ENCODE measurements around the gene C6orf58. TPM values are rescaled to one million over a fixed set of nuclear protein-coding genes. Genes with fewer than 3 reads are reported as not detected.

Gene C6orf58
- polyA plus RNA-seq, 1 of the 3 experiments (the other 2 are of a cell fraction) = 0.07 TPM

- Histone ChIP-seq H2AFZ (ENCODE audit: low read depth) (no peak overlapping the region), H3K4me3 (ENCODE audit: low read depth in 2 of 2, low read length in 1 of 2) (no peak overlapping the region), H3K36me3 (replicated peaks in 1 of 2; ENCODE audit: control insufficient read depth in 1 of 2, insufficient read depth in 2 of 2, low read length in 1 of 2) (no peaks in the 10 kb centered on the region), H3K27me3 (ENCODE audit: insufficient read depth) (no peaks in the 10 kb centered on the region; the same call in 1 of the 2 replicates), H3K4me2 (no peak overlapping the region), H3F3A (replicated peaks; ENCODE audit: insufficient read depth) (no peaks in the 10 kb centered on the region), H3K9me2 (no peaks in the 10 kb centered on the region), H3K79me2 (ENCODE audit: insufficient read depth) (no peaks in the 10 kb centered on the region), H3K9ac (no peak overlapping the region), H4K20me1 (ENCODE audit: insufficient read depth) (no peaks in the 10 kb centered on the region), H3K27ac (ENCODE audit: low read depth in 2 of 2, low read length in 1 of 2) (no peak overlapping the region), H3K9me3 (no peaks in the 10 kb centered on the region; the same call in 1 of the 2 replicates), H3K4me1 (ENCODE audit: control insufficient read depth in 1 of 2, insufficient read depth in 2 of 2, low read depth in 1 of 2, low read length in 1 of 2) (no peaks in the 10 kb centered on the region)
- no peak for DNase-seq
- ChIA-PET CTCF (no interaction called here), POLR2A (no interaction called here)
- TF ChIP-seq, protein P1, sequence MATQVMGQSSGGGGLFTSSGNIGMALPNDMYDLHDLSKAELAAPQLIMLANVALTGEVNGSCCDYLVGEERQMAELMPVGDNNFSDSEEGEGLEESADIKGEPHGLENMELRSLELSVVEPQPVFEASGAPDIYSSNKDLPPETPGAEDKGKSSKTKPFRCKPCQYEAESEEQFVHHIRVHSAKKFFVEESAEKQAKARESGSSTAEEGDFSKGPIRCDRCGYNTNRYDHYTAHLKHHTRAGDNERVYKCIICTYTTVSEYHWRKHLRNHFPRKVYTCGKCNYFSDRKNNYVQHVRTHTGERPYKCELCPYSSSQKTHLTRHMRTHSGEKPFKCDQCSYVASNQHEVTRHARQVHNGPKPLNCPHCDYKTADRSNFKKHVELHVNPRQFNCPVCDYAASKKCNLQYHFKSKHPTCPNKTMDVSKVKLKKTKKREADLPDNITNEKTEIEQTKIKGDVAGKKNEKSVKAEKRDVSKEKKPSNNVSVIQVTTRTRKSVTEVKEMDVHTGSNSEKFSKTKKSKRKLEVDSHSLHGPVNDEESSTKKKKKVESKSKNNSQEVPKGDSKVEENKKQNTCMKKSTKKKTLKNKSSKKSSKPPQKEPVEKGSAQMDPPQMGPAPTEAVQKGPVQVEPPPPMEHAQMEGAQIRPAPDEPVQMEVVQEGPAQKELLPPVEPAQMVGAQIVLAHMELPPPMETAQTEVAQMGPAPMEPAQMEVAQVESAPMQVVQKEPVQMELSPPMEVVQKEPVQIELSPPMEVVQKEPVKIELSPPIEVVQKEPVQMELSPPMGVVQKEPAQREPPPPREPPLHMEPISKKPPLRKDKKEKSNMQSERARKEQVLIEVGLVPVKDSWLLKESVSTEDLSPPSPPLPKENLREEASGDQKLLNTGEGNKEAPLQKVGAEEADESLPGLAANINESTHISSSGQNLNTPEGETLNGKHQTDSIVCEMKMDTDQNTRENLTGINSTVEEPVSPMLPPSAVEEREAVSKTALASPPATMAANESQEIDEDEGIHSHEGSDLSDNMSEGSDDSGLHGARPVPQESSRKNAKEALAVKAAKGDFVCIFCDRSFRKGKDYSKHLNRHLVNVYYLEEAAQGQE (IDR thresholded peaks at IDR 0.05; ENCODE audit: low read depth, low read length) = no peak
- no peak for TF ChIP-seq GABPA (IDR thresholded peaks at IDR 0.05; ENCODE audit: low read depth)
- TF ChIP-seq, protein P2, sequence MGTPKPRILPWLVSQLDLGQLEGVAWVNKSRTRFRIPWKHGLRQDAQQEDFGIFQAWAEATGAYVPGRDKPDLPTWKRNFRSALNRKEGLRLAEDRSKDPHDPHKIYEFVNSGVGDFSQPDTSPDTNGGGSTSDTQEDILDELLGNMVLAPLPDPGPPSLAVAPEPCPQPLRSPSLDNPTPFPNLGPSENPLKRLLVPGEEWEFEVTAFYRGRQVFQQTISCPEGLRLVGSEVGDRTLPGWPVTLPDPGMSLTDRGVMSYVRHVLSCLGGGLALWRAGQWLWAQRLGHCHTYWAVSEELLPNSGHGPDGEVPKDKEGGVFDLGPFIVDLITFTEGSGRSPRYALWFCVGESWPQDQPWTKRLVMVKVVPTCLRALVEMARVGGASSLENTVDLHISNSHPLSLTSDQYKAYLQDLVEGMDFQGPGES (IDR thresholded peaks at IDR 0.05; ENCODE audit: low read depth, low read length) = no peak
- no peak for TF ChIP-seq TAF1 (IDR thresholded peaks at IDR 0.05; ENCODE audit: borderline replicate concordance, low read depth, low read length)
- no peak for TF ChIP-seq RCOR1 (IDR thresholded peaks at IDR 0.05; ENCODE audit: low read length)
- no peak for TF ChIP-seq MEF2A (IDR thresholded peaks at IDR 0.05; ENCODE audit: borderline replicate concordance, low read depth)
Measured at GRCh38 chr6:127634178-127634577, 57.2 kb downstream of the C6orf58 start.

DNA sequence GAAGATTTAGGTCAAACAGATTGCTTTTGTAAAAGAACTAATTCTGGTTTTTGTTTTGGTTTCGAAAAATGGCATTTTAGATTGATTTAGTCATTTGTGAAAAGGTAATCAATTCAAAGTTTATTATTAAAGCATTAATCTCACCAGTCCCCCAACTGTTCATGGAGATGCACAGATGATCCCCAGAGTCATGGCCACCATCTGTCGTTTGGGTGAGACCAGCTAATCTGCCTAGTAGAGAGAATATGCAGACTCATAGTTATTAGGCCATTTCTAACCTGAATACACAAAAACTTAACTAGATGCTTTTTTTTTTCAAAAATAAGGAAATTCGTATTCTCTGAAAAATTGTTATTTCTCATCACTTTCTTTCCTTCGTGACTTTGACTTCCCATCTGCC lies 58.1 kb downstream of the C6orf58 start:
- no peaks in the 10 kb centered on the region; the same call in 1 of the 2 replicates for H3K9me3 ChIP-seq
- H3K36me3 ChIP-seq (replicated peaks in 1 of 2; ENCODE audit: control insufficient read depth in 1 of 2, insufficient read depth in 2 of 2, low read length in 1 of 2) = no peaks in the 10 kb centered on the region
- no peaks in the 10 kb centered on the region for H3F3A ChIP-seq (replicated peaks; ENCODE audit: insufficient read depth)
- no peak overlapping the region for H3K9ac ChIP-seq
- 18% methylated on average over 4 of the region's 4 CpGs for WGBS (ENCODE audit: low lambda C conversion rate)
- H3K4me2 ChIP-seq = no peak overlapping the region
- H3K4me3 ChIP-seq (ENCODE audit: low read depth in 2 of 2, low read length in 1 of 2) = no peak overlapping the region
- no peak overlapping the region for H2AFZ ChIP-seq (ENCODE audit: low read depth)
- no peak overlapping the region for H3K27ac ChIP-seq (ENCODE audit: low read depth in 2 of 2, low read length in 1 of 2)
- no peaks in the 10 kb centered on the region for H3K9me2 ChIP-seq
- no peaks in the 10 kb centered on the region for H3K4me1 ChIP-seq (ENCODE audit: control insufficient read depth in 1 of 2, insufficient read depth in 2 of 2, low read depth in 1 of 2, low read length in 1 of 2)
- TF ChIP-seq JUND (IDR thresholded peaks at IDR 0.05) (no peak), CHD2 (IDR thresholded peaks at IDR 0.05; ENCODE audit: low read length, partially characterized antibody) (no peak), FOXM1 (IDR thresholded peaks at IDR 0.05; ENCODE audit: low read depth) (no peak), TCF12 (IDR thresholded peaks at IDR 0.05) (no peak), FOSL2 (IDR thresholded peaks at IDR 0.05; ENCODE audit: borderline replicate concordance, low read depth) (no peak), NRF1 (IDR thresholded peaks at IDR 0.05; ENCODE audit: low read depth, low read length) (no peak), MXI1 (IDR thresholded peaks at IDR 0.05; ENCODE audit: low read depth, low read length) (no peak), ELF1 (IDR thresholded peaks at IDR 0.05) (no peak), SMC3 (IDR thresholded peaks at IDR 0.05; ENCODE audit: low read depth, low read length) (no peak), GATA2 (CRISPR knock-in tag; IDR thresholded peaks at IDR 0.05) (no peak)
- TF ChIP-seq, protein P3, sequence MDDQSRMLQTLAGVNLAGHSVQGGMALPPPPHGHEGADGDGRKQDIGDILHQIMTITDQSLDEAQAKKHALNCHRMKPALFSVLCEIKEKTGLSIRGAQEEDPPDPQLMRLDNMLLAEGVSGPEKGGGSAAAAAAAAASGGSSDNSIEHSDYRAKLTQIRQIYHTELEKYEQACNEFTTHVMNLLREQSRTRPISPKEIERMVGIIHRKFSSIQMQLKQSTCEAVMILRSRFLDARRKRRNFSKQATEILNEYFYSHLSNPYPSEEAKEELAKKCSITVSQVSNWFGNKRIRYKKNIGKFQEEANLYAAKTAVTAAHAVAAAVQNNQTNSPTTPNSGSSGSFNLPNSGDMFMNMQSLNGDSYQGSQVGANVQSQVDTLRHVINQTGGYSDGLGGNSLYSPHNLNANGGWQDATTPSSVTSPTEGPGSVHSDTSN (IDR thresholded peaks at IDR 0.05) = no peak
- H3K27me3 ChIP-seq (ENCODE audit: insufficient read depth) = no peaks in the 10 kb centered on the region; the same call in 1 of the 2 replicates
- ChIA-PET POLR2A (interaction anchor here (0.7 kb wide), 1 partner anchor 692 kb away, joined by 3 read pairs; no protein-coding TSS in a partner anchor), CTCF (no interaction called here)
- no peaks in the 10 kb centered on the region for H3K79me2 ChIP-seq (ENCODE audit: insufficient read depth)
- DNase-seq = no peak
- H4K20me1 ChIP-seq (ENCODE audit: insufficient read depth) = no peaks in the 10 kb centered on the region
